Gastrocnemius medialis (tissue), 4 donors: Measurements from ENCODE around the gene PFKFB1. TPM values are rescaled to one million over a fixed set of nuclear protein-coding genes. Genes with fewer than 3 reads are reported as not detected.

Experiments
- ATAC-seq, 2 donors: fragments of 150-250 bp; one replicate each; pipeline ENCODE4 v1.9.1; 2016
- DNase-seq, 2 donors: peaks; one replicate each; pipeline ENCODE4 v3.0.0-alpha.2; 2019
- H3K27ac ChIP-seq, 4 donors: fragments of 200-600 bp; sonication (generic); 1 replicate in 1 of 4; 2 replicates in 3 of 4; pipeline ENCODE4 v1.5.1; 2016 to 2018; ENCODE audit warnings: mild to moderate bottlenecking in 2 of 4, moderate library complexity in 1 of 4
- H3K27me3 ChIP-seq, 3 donors: fragments of 200-600 bp; sonication (generic) in 2 of 3; 1 replicate in 1 of 3; 2 replicates in 2 of 3; pipeline versions ENCODE4 v1.5.1 to v1.6.0; 2016 to 2019; ENCODE audit warnings: mild to moderate bottlenecking in 1 of 3, moderate library complexity in 1 of 3
- H3K36me3 ChIP-seq, 2 donors: fragments of 200-600 bp; sonication (generic) in 1 of 2; one replicate each; pipeline ENCODE4 v1.5.1; 2017 to 2018
- H3K4me1 ChIP-seq, 2 donors: fragments of 200-600 bp; sonication (generic) in 1 of 2; one replicate each; pipeline ENCODE4 v1.5.1; 2016 to 2017; ENCODE audit warnings: mild to moderate bottlenecking in 2 of 2
- H3K4me3 ChIP-seq, 4 donors: fragments of 200-600 bp; sonication (generic) in 3 of 4; 1 replicate in 1 of 4; 2 replicates in 3 of 4; pipeline ENCODE4 v1.5.1; 2016 to 2019; ENCODE audit warnings: mild to moderate bottlenecking in 2 of 4
- H3K9me3 ChIP-seq, 3 donors: fragments of 200-600 bp; sonication (generic) in 2 of 3; 1 replicate in 1 of 3; 2 replicates in 2 of 3; pipeline ENCODE4 v1.5.1; 2016 to 2019
- CTCF ChIP-seq, 5 experiments: fragments of 450-650 bp in 3 of 5; fragments of 200-600 bp in 2 of 5; sonication (generic) in 2 of 5; IDR thresholded peaks in 4 of 5; conservative IDR thresholded peaks in 1 of 5; 1 replicate in 4 of 5; 2 replicates in 1 of 5; pipeline ENCODE4 v1.5.1; 2016 to 2019; ENCODE audit warnings: antibody characterized with exemption in 5 of 5, mild to moderate bottlenecking in 3 of 5, moderate library complexity in 3 of 5
- POLR2A ChIP-seq, 2 donors: fragments of 450-650 bp; IDR thresholded peaks; one replicate each; pipeline ENCODE4 v1.6.1; 2017; ENCODE audit warnings: antibody characterized with exemption in 2 of 2, mild to moderate bottlenecking in 2 of 2, moderate library complexity in 2 of 2
- in situ Hi-C, 4 donors: fragments of 200-750 bp; cut with MboI; loops; one replicate each; pipeline versions ENCODE4 v1.15.0 to v1.8.0; 2017; ENCODE audit warnings: low sequenced_read_pairs in 4 of 4
- intact Hi-C: fragments of 100-400 bp; cut with DNase I; formaldehyde crosslinking; loops from one replicate; pipeline ENCODE4 v1.15.1; 2023; ENCODE audit warnings: low total_unique reads
- total RNA-seq, 4 donors: library from RNA; depleted of rRNA; stranded (reverse); fragments of >200 nt; gene quantifications; one replicate each; pipeline versions ENCODE4 v1.1.0 to v1.2.3, GENCODE V29; 2016

Gene PFKFB1
- 10 to 100 TPM in 2 of 4 donors, 1 to 10 TPM in 2; 4.3 to 40.1 (median 13.9) TPM for total RNA-seq

GRCh38 chrX:54994099-54994498 is at the start of gene PFKFB1:
Gene PFKFB1, minus strand, starts transcription at chrX:54994188. Its CDS starts 181 bp downstream, at chrX:54994007.
- no peaks in the 10 kb centered on the region for H3K9me3 ChIP-seq
- in situ Hi-C loops (no loop called here), intact Hi-C loops (no loop called here)
- no peak for ATAC-seq
- DNase-seq: no peak
- no peaks in the 10 kb centered on the region for H3K36me3 ChIP-seq
- no peaks in the 10 kb centered on the region for H3K27me3 ChIP-seq
- TF ChIP-seq CTCF (IDR thresholded peaks at IDR 0.05 in 4 of 5, conservative IDR thresholded peaks at IDR 0.05 in 1 of 5) (no peak), POLR2A (IDR thresholded peaks at IDR 0.05) (no peak)
- H3K4me3 ChIP-seq: peak within 1 kb of the TSS; percentile 33 to 47 (median 40)
- peak within 1 kb of the TSS; percentile 84 to 93 (median 90) for H3K27ac ChIP-seq
- H3K4me1 ChIP-seq: peaks cover 22 to 32% of the 10 kb centered on the region in 2 donors

- intact Hi-C loops (no loop called here), in situ Hi-C loops (no loop called here)
- Histone ChIP-seq H3K27me3 (no peaks in the 10 kb centered on the region), H3K27ac (no peak overlapping the region), H3K9me3 (no peaks in the 10 kb centered on the region), H3K4me3 (no peak overlapping the region), H3K4me1 (no peaks in the 10 kb centered on the region), H3K36me3 (no peaks in the 10 kb centered on the region)
- TF ChIP-seq CTCF (IDR thresholded peaks at IDR 0.05 in 4 of 5, conservative IDR thresholded peaks at IDR 0.05 in 1 of 5): no peak
- TF ChIP-seq POLR2A (IDR thresholded peaks at IDR 0.05): no peak
- ATAC-seq: no peak
- no peak for DNase-seq
Measured at GRCh38 chrX:55041514-55041913, 47.5 kb upstream of the PFKFB1 start.

GRCh38 chrX:55039471-55039870 is 45.5 kb upstream of the PFKFB1 start:
- no peak overlapping the region for H3K4me3 ChIP-seq
- DNase-seq (no peak), ATAC-seq (no peak)
- no peaks in the 10 kb centered on the region for H3K9me3 ChIP-seq
- no peak overlapping the region for H3K27ac ChIP-seq
- no peaks in the 10 kb centered on the region for H3K36me3 ChIP-seq
- in situ Hi-C loops (no loop called here), intact Hi-C loops (no loop called here)
- TF ChIP-seq POLR2A (IDR thresholded peaks at IDR 0.05) (no peak), CTCF (IDR thresholded peaks at IDR 0.05 in 4 of 5, conservative IDR thresholded peaks at IDR 0.05 in 1 of 5) (no peak)
- no peaks in the 10 kb centered on the region for H3K4me1 ChIP-seq
- no peaks in the 10 kb centered on the region for H3K27me3 ChIP-seq

GRCh38 chrX:55033429-55033828 is 39.4 kb upstream of the PFKFB1 start:
- no peak overlapping the region for H3K4me3 ChIP-seq
- no peak overlapping the region for H3K27ac ChIP-seq
- TF ChIP-seq POLR2A (IDR thresholded peaks at IDR 0.05) (no peak), CTCF (IDR thresholded peaks at IDR 0.05 in 4 of 5, conservative IDR thresholded peaks at IDR 0.05 in 1 of 5) (no peak)
- no peaks in the 10 kb centered on the region for H3K4me1 ChIP-seq
- in situ Hi-C loops (no loop called here), intact Hi-C loops (no loop called here)
- no peaks in the 10 kb centered on the region for H3K27me3 ChIP-seq
- DNase-seq: no peak
- no peaks in the 10 kb centered on the region for H3K9me3 ChIP-seq
- no peak for ATAC-seq
- no peaks in the 10 kb centered on the region for H3K36me3 ChIP-seq
